ENCODE measurements around the gene UBXN7. TPM values are rescaled to one million over a fixed set of nuclear protein-coding genes. Genes with fewer than 3 reads are reported as not detected.
"Not testable (repeated sequence)": the region's sequence is repeated elsewhere in the genome, so short reads cannot be mapped to it uniquely, and the experiment has no call there.

The UBXN7 gene
- total RNA-seq, 1 experiment from 2014 or later: 99.6 TPM

GRCh38 chr3:196471551-196471950, 39.3 kb upstream of the UBXN7 start:
- ATAC-seq (no peak), DNase-seq (ENCODE audit: low spot score) (no peak)
- Mint-ChIP-seq H3K36me3 (peaks cover 49% of the 10 kb centered on the region), H3K4me1 (no peaks in the 10 kb centered on the region), H3K27ac (no peak overlapping the region), H3K27me3 (ENCODE audit: low read depth) (no peaks in the 10 kb centered on the region), H3K4me3 (no peak overlapping the region), H3K9me3 (no peaks in the 10 kb centered on the region)
- CTCF ChIA-PET: no interaction called here
- POLR2A ChIA-PET: no interaction called here
- TF ChIP-seq ZNF423 (CRISPR knock-in tag; IDR thresholded peaks at IDR 0.05) (no peak), ELF4 (CRISPR knock-in tag; IDR thresholded peaks at IDR 0.05; ENCODE audit: low read depth) (no peak), ETV6 (CRISPR knock-in tag; IDR thresholded peaks at IDR 0.05) (no peak), JUN (CRISPR knock-in tag; IDR thresholded peaks at IDR 0.05) (no peak), ZMAT4 (CRISPR knock-in tag; IDR thresholded peaks at IDR 0.05) (no peak), NR3C1 (CRISPR knock-in tag; conservative IDR thresholded peaks at IDR 0.05; ENCODE audit: low read depth) (no peak), CTCF (IDR thresholded peaks at IDR 0.05) (no peak), SMAD3 (CRISPR knock-in tag; IDR thresholded peaks at IDR 0.05; ENCODE audit: borderline replicate concordance) (no peak), FOXP4 (CRISPR knock-in tag; IDR thresholded peaks at IDR 0.05) (no peak), ATF3 (CRISPR knock-in tag; conservative IDR thresholded peaks at IDR 0.05) (no peak), MYBL2 (CRISPR knock-in tag; IDR thresholded peaks at IDR 0.05) (no peak), MLX (CRISPR knock-in tag; IDR thresholded peaks at IDR 0.05) (no peak), NFE2L1 (CRISPR knock-in tag; IDR thresholded peaks at IDR 0.05) (no peak), MAX (CRISPR knock-in tag; IDR thresholded peaks at IDR 0.05) (no peak), TEAD4 (CRISPR knock-in tag; IDR thresholded peaks at IDR 0.05) (no peak), USF1 (CRISPR knock-in tag; IDR thresholded peaks at IDR 0.05) (no peak), OVOL2 (CRISPR knock-in tag; IDR thresholded peaks at IDR 0.05; ENCODE audit: borderline replicate concordance) (no peak)

GRCh38 chr3:196470182-196470581, 38.0 kb upstream of the UBXN7 start:
- H3K4me3 Mint-ChIP-seq; H3K27me3 Mint-ChIP-seq (ENCODE audit: low read depth); ATAC-seq; POLR2A ChIA-PET; H3K27ac Mint-ChIP-seq; H3K9me3 Mint-ChIP-seq; H3K4me1 Mint-ChIP-seq; DNase-seq (ENCODE audit: low spot score); CTCF ChIA-PET: not testable (repeated sequence)
- H3K36me3 Mint-ChIP-seq: peaks cover 40% of the 10 kb centered on the region

- ATAC-seq (no peak), DNase-seq (ENCODE audit: low spot score) (no peak)
- peaks cover 9% of the 10 kb centered on the region for H3K36me3 Mint-ChIP-seq
- no peaks in the 10 kb centered on the region for H3K9me3 Mint-ChIP-seq
- H3K27ac Mint-ChIP-seq: no peak overlapping the region
- H3K4me1 Mint-ChIP-seq: no peaks in the 10 kb centered on the region
- ChIA-PET POLR2A (no interaction called here), CTCF (no interaction called here)
- no peaks in the 10 kb centered on the region; the same call in 1 of the 2 replicates for H3K27me3 Mint-ChIP-seq (ENCODE audit: low read depth)
- no peak overlapping the region for H3K4me3 Mint-ChIP-seq
- no peak for TF ChIP-seq RORB (CRISPR knock-in tag; IDR thresholded peaks at IDR 0.05)
- no peak for TF ChIP-seq STAT6 (CRISPR knock-in tag; conservative IDR thresholded peaks at IDR 0.05; ENCODE audit: low read depth)
- no peak for TF ChIP-seq NR3C1 (CRISPR knock-in tag; conservative IDR thresholded peaks at IDR 0.05; ENCODE audit: low read depth)
- no peak for TF ChIP-seq USF2 (CRISPR knock-in tag; IDR thresholded peaks at IDR 0.05)
- no peak for TF ChIP-seq ZNF671 (CRISPR knock-in tag; IDR thresholded peaks at IDR 0.05)
- TF ChIP-seq HMGXB4 (CRISPR knock-in tag; IDR thresholded peaks at IDR 0.05): no peak
Observed at GRCh38 chr3:196463804-196464203, 31.6 kb upstream of the UBXN7 start.
